DND-41 (cell line): ENCODE results near the gene PHACTR4.
"Not testable (repeated sequence)": the region's sequence is repeated elsewhere in the genome, so short reads cannot be mapped to it uniquely, and the experiment has no call there.

Source experiments
- ATAC-seq: fragments of 200-7000 bp; cut with Tn5 transposase; 3 replicates; pipeline ENCODE4 v1.9.1; 2021; ENCODE audit warnings: low read depth; ENCODE audit not compliant: insufficient read depth
- DNase-seq: peaks from one replicate; pipeline ENCODE4 v3.0.0-alpha.2; 2020
- H2AFZ ChIP-seq: 2 replicates; pipeline ENCODE4 v1.6.0; 2012; ENCODE audit warnings: low read depth, low read length
- H3K27ac ChIP-seq: 2 replicates; pipeline ENCODE4 v1.5.1; 2012; ENCODE audit warnings: low read length, inconsistent platforms
- H3K27me3 ChIP-seq: fragments of 200-600 bp; sonication (generic); 2 replicates; pipeline ENCODE4 v1.6.0; 2012; ENCODE audit warnings: low read length, mild to moderate bottlenecking, inconsistent platforms; ENCODE audit not compliant: insufficient read depth, poor library complexity
- H3K36me3 ChIP-seq: 2 replicates; pipeline ENCODE4 v1.5.1; 2012; ENCODE audit warnings: low read length, inconsistent platforms; ENCODE audit not compliant: insufficient read depth
- H3K4me1 ChIP-seq: 2 replicates; pipeline ENCODE4 v1.5.1; 2012; ENCODE audit warnings: mild to moderate bottlenecking, low read length; ENCODE audit not compliant: insufficient read depth
- H3K4me2 ChIP-seq: 2 replicates; pipeline ENCODE4 v1.6.0; 2012; ENCODE audit warnings: mild to moderate bottlenecking, moderate library complexity, low read length, inconsistent platforms; ENCODE audit not compliant: insufficient read depth
- H3K4me3 ChIP-seq, 2 experiments: fragments of 200-600 bp in 1 of 2; shearing (Covaris generic) in 1 of 2; 2 replicates each; pipeline ENCODE4 v1.5.1; 2012 to 2016; ENCODE audit warnings: inconsistent platforms in 2 of 2, low read length in 2 of 2, mild to moderate bottlenecking in 2 of 2, low read depth in 1 of 2, moderate library complexity in 1 of 2
- H3K79me2 ChIP-seq: 2 replicates; pipeline ENCODE4 v1.6.0; 2012; ENCODE audit warnings: low read length, inconsistent platforms; ENCODE audit not compliant: insufficient read depth
- H3K9ac ChIP-seq: 2 replicates; pipeline ENCODE4 v1.6.0; 2012; ENCODE audit warnings: low read depth, mild to moderate bottlenecking, inconsistent platforms, low read length, moderate library complexity
- H3K9me3 ChIP-seq: 2 replicates; pipeline ENCODE4 v1.5.1; 2012; ENCODE audit warnings: low read length, moderate library complexity, mild to moderate bottlenecking, inconsistent platforms; ENCODE audit not compliant: insufficient read depth, severe bottlenecking
- H4K20me1 ChIP-seq: 2 replicates; pipeline ENCODE4 v1.6.0; 2012; ENCODE audit warnings: low read length; ENCODE audit not compliant: insufficient read depth
- EZH2 ChIP-seq: IDR thresholded peaks from 3 replicates; pipeline ENCODE4 v1.6.1; 2012; ENCODE audit warnings: borderline replicate concordance, low read depth, mild to moderate bottlenecking, moderate library complexity, low read length, inconsistent platforms; ENCODE audit not compliant: severe bottlenecking
- TF ChIP-seq, protein P1 (sequence below): IDR thresholded peaks from 2 replicates; pipeline ENCODE4 v1.5.1; 2012; ENCODE audit warnings: borderline replicate concordance, low read length, moderate library complexity, mild to moderate bottlenecking; ENCODE audit not compliant: poor library complexity, severe bottlenecking; ENCODE audit errors: extremely low read depth

Gene PHACTR4

DNA sequence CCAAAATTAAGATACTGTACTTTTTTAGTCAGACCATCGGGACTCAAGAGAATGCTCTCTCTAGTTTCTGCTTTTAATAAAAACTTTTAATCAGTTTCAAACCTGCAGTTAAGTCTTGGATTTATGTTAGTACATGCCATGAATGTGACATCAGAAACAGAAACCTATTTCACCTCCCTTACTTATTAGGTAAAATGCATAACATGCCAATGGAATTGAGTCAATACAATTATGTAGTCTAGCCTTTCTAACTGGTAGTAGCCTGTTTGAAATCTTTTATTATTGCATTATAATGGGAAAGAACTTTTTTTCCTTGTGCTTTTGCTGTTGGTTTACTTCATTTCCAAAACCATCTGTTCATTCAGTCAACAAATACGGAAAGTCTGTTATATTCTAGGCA lies 4.8 kb downstream of the PHACTR4 start:
- no peaks in the 10 kb centered on the region; the same call in 1 of the 2 replicates for H3K36me3 ChIP-seq
- H3K4me2 ChIP-seq, result no peak overlapping the region
- H4K20me1 ChIP-seq, result peaks cover 5% of the 10 kb centered on the region; the same call in 1 of the 2 replicates
- no peaks in the 10 kb centered on the region for H3K9me3 ChIP-seq
- no peak overlapping the region for H2AFZ ChIP-seq
- H3K27me3 ChIP-seq, result no peaks in the 10 kb centered on the region
- H3K27ac ChIP-seq, result no peak overlapping the region
- H3K4me3 ChIP-seq, result no peak overlapping the region
- no peak for DNase-seq
- no peak overlapping the region for H3K9ac ChIP-seq
- H3K79me2 ChIP-seq, result peaks cover 93% of the 10 kb centered on the region
- peaks cover 26% of the 10 kb centered on the region for H3K4me1 ChIP-seq
- TF ChIP-seq, protein P1, sequence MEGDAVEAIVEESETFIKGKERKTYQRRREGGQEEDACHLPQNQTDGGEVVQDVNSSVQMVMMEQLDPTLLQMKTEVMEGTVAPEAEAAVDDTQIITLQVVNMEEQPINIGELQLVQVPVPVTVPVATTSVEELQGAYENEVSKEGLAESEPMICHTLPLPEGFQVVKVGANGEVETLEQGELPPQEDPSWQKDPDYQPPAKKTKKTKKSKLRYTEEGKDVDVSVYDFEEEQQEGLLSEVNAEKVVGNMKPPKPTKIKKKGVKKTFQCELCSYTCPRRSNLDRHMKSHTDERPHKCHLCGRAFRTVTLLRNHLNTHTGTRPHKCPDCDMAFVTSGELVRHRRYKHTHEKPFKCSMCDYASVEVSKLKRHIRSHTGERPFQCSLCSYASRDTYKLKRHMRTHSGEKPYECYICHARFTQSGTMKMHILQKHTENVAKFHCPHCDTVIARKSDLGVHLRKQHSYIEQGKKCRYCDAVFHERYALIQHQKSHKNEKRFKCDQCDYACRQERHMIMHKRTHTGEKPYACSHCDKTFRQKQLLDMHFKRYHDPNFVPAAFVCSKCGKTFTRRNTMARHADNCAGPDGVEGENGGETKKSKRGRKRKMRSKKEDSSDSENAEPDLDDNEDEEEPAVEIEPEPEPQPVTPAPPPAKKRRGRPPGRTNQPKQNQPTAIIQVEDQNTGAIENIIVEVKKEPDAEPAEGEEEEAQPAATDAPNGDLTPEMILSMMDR, result no peak
- no peak for TF ChIP-seq EZH2
- ATAC-seq, result no peak

DNA sequence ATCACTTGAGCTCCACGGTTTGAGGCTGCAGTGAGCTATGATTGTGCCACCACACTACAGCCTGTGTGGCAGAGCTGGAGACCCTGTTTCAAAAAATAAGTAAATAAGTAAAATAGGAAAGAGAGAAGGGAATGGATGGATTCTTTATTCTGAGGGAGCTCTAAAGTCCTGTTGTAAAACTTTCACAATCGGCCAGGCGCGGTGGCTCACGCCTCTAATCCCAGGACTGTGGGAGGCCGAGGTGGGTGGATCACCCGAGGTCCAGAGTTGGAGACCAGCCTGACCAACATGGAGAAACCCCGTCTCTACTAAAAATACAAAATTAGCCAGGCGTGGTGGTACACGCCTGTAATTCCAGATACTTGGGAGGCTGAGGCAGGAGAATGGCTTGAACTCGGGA lies 6.1 kb downstream of the PHACTR4 start:
- DNase-seq, H3K9ac ChIP-seq, H2AFZ ChIP-seq, H3K4me2 ChIP-seq, H3K36me3 ChIP-seq, H3K27me3 ChIP-seq, ATAC-seq, H4K20me1 ChIP-seq, H3K4me3 ChIP-seq, H3K27ac ChIP-seq, H3K9me3 ChIP-seq: not testable (repeated sequence)
- Histone ChIP-seq H3K4me1 (peaks cover 21% of the 10 kb centered on the region), H3K79me2 (peaks cover 89% of the 10 kb centered on the region)

DNA sequence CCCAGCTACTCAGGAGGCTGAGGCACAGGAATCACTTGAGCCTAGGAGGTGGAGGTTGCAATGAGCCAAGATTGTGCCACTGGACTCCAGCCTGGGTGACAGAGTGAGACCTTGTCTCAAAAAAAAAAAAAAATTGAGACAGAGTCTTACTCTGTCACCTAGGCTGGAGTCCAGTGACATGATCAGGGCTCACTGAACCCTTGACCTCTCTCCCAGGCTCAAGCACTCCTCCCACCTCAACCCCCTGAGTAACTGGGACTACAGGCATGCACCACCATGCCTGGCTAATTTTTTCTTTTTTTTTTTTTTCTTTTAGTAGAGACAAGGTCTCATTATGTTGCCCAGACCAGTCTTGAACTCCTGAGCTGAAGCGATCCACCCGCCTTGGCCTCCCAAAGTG lies 6.7 kb downstream of the PHACTR4 start:
- not testable (repeated sequence) for H3K27ac ChIP-seq, H3K27me3 ChIP-seq, H3K4me3 ChIP-seq, H3K9ac ChIP-seq, H4K20me1 ChIP-seq, H3K9me3 ChIP-seq, H2AFZ ChIP-seq, DNase-seq, H3K36me3 ChIP-seq, ATAC-seq, H3K4me2 ChIP-seq
- peaks cover 15% of the 10 kb centered on the region for H3K4me1 ChIP-seq
- H3K79me2 ChIP-seq, result peaks cover 89% of the 10 kb centered on the region

DNA sequence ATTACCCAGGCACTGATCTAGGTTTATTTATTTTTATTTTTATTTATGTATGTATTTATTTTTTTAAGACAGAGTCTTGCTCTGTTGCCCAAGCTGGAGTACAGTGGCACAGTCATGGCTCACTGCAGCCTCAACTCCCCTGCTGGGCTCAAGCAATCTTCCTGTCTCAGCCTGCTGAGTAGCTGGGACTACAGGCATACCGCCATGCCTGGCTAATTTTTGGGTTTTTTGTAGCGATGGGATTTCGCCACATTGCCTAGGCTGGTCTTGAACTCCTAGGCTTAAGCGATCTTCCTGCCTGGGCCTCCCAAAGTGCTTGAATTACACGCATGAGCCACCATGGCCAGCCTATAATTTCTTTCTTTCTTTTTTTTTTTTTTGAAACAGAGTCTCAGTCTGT lies 9.4 kb downstream of the PHACTR4 start:
- Histone ChIP-seq H3K4me2 (no peak overlapping the region), H3K27me3 (no peaks in the 10 kb centered on the region), H3K27ac (no peak overlapping the region; the same call in 1 of the 2 replicates), H3K79me2 (peaks cover 87% of the 10 kb centered on the region), H3K9me3 (no peaks in the 10 kb centered on the region), H3K36me3 (peaks cover 3% of the 10 kb centered on the region; the same call in 1 of the 2 replicates), H4K20me1 (peaks cover 8% of the 10 kb centered on the region; the same call in 1 of the 2 replicates), H2AFZ (no peak overlapping the region), H3K4me3 (no peak overlapping the region), H3K9ac (no peak overlapping the region), H3K4me1 (no peaks in the 10 kb centered on the region)
- ATAC-seq (no peak), DNase-seq (no peak)
- TF ChIP-seq EZH2, result no peak
- TF ChIP-seq, protein P1, result no peak
